SU-DHL-6 (cell line): ENCODE results near the gene PAFAH1B1.

Experiments used
- H2AFZ ChIP-seq: fragments of 200-600 bp; sonication (generic); 2 replicates; pipeline ENCODE4 v1.6.1; 2014; ENCODE audit warnings: low read depth, mild to moderate bottlenecking, moderate library complexity, mixed read lengths, antibody characterized with exemption, low read length; ENCODE audit not compliant: severe bottlenecking
- H3F3A ChIP-seq: fragments of 200-600 bp; shearing (Covaris generic); 2 replicates; pipeline ENCODE4 v1.6.0; 2016; ENCODE audit warnings: antibody characterized with exemption, mild to moderate bottlenecking; ENCODE audit not compliant: insufficient read depth
- H3K27ac ChIP-seq: fragments of 200-600 bp; sonication (generic); 2 replicates; pipeline ENCODE4 v1.5.1; 2016; ENCODE audit warnings: low read depth, mild to moderate bottlenecking, low read length, moderate library complexity, mixed read lengths
- H3K27me3 ChIP-seq: fragments of 200-600 bp; sonication (generic), shearing (Covaris generic); 2 replicates; pipeline ENCODE4 v1.6.0; 2014; ENCODE audit warnings: mild to moderate bottlenecking, low read length
- H3K36me3 ChIP-seq: fragments of 200-600 bp; sonication (generic); 2 replicates; pipeline ENCODE4 v1.6.1; 2014; ENCODE audit warnings: mild to moderate bottlenecking, low read length, mixed read lengths
- H3K4me2 ChIP-seq: fragments of 300-600, 200-600 bp; shearing (Covaris generic), sonication (generic); 2 replicates; pipeline ENCODE4 v1.6.0; 2014; ENCODE audit warnings: low read length, low read depth, mild to moderate bottlenecking; ENCODE audit not compliant: poor library complexity, severe bottlenecking
- H3K4me3 ChIP-seq: fragments of 200-600 bp; sonication (generic); 2 replicates; pipeline ENCODE4 v1.5.1; 2014; ENCODE audit warnings: antibody characterized with exemption, low read length, mild to moderate bottlenecking, mixed read lengths; ENCODE audit not compliant: insufficient read depth, poor library complexity, severe bottlenecking
- H3K79me2 ChIP-seq: fragments of 200-600 bp; sonication (generic); 2 replicates; pipeline ENCODE4 v1.6.1; 2014; ENCODE audit warnings: mild to moderate bottlenecking, low read length, moderate library complexity; ENCODE audit not compliant: insufficient read depth
- H3K9ac ChIP-seq: fragments of 200-600 bp; sonication (generic); 2 replicates; pipeline ENCODE4 v1.7.0; 2014; ENCODE audit warnings: mild to moderate bottlenecking, low read length
- H3K9me2 ChIP-seq: fragments of 200-600 bp; sonication (generic); replicated peaks from 2 replicates; pipeline ENCODE4 v1.6.1; 2014; ENCODE audit warnings: low read length; ENCODE audit not compliant: insufficient read depth
- H3K9me3 ChIP-seq: fragments of 200-600 bp; sonication (generic); 2 replicates; pipeline ENCODE4 v1.6.1; 2014; ENCODE audit warnings: low read length, mixed read lengths; ENCODE audit not compliant: insufficient read depth
- H4K20me1 ChIP-seq: fragments of 200-600 bp; sonication (generic); 2 replicates; pipeline ENCODE4 v1.6.1; 2014; ENCODE audit warnings: low read depth, mild to moderate bottlenecking, antibody characterized with exemption, low read length, moderate library complexity, mixed read lengths
- EZH2phosphoT487 ChIP-seq: fragments of 200-600 bp; sonication (generic), shearing (Covaris generic); conservative IDR thresholded peaks from 2 replicates; pipeline ENCODE4 v1.6.1; 2018; ENCODE audit warnings: mild to moderate bottlenecking, antibody characterized with exemption, low read length, moderate library complexity, mixed read lengths
- TF ChIP-seq, protein P1 (sequence below): fragments of 200-600 bp; sonication (generic); IDR thresholded peaks from one replicate; pipeline ENCODE4 v1.5.1; 2017; ENCODE audit warnings: antibody characterized with exemption, mild to moderate bottlenecking, low read length, moderate library complexity; ENCODE audit not compliant: insufficient read depth, poor library complexity, severe bottlenecking

Gene PAFAH1B1

DNA sequence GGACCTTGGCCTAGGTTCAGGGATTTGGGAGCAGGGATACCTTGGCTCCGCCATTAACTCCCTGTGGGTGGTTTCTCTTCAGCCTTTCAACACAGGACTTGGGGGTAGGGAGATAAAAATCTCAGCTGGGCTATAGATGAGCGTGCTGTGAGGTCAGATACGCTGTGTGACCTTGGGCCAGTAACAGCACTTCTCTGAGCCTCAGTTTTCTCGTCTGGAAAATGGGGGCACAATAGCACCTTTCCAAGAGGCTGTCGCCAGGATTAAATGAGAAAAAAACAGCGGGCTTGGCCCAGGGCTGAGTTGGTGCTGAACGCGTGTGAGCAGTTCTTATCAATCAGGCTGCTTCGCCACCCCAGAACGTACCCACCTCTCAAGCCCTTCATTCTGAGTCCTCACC, 138.4 kb downstream of the PAFAH1B1 start:
- Histone ChIP-seq H3F3A (no peaks in the 10 kb centered on the region), H3K4me2 (no peak overlapping the region), H3K27ac (no peak overlapping the region), H3K9ac (no peak overlapping the region), H3K36me3 (no peaks in the 10 kb centered on the region), H3K27me3 (no peaks in the 10 kb centered on the region), H3K9me3 (no peaks in the 10 kb centered on the region), H3K4me3 (no peak overlapping the region), H3K9me2 (no peaks in the 10 kb centered on the region), H2AFZ (no peak overlapping the region), H4K20me1 (no peaks in the 10 kb centered on the region), H3K79me2 (no peaks in the 10 kb centered on the region)
- no peak for TF ChIP-seq EZH2phosphoT487
- TF ChIP-seq, protein P1, sequence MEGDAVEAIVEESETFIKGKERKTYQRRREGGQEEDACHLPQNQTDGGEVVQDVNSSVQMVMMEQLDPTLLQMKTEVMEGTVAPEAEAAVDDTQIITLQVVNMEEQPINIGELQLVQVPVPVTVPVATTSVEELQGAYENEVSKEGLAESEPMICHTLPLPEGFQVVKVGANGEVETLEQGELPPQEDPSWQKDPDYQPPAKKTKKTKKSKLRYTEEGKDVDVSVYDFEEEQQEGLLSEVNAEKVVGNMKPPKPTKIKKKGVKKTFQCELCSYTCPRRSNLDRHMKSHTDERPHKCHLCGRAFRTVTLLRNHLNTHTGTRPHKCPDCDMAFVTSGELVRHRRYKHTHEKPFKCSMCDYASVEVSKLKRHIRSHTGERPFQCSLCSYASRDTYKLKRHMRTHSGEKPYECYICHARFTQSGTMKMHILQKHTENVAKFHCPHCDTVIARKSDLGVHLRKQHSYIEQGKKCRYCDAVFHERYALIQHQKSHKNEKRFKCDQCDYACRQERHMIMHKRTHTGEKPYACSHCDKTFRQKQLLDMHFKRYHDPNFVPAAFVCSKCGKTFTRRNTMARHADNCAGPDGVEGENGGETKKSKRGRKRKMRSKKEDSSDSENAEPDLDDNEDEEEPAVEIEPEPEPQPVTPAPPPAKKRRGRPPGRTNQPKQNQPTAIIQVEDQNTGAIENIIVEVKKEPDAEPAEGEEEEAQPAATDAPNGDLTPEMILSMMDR = no peak

DNA sequence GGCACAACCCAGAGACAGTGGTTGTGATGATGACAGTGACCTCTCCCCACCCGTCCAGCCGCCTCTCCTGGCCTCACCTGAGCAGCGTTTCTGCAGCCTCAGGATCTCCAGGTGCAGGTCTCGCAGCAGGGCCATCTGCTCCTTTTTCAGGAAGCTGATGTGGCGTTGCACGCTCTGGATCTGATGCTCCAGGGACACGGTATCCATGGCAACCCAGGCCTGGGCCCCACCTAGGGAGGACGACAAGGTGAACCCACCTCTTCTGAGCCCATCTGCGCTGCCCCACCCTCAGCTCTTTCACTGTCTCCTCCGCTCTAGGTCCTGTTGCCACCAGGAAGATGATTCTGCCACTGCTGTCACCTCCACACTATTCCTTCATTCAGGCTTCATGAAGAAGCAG, 141.5 kb downstream of the PAFAH1B1 start:
- H3F3A ChIP-seq = no peaks in the 10 kb centered on the region
- no peak overlapping the region for H3K9ac ChIP-seq

More for the DNA sequence above, 141.5 kb downstream of the PAFAH1B1 start:
- Histone ChIP-seq H2AFZ (no peak overlapping the region), H3K4me2 (no peak overlapping the region), H3K27ac (no peak overlapping the region), H3K4me3 (no peak overlapping the region), H3K9me2 (no peaks in the 10 kb centered on the region), H3K36me3 (no peaks in the 10 kb centered on the region), H3K9me3 (no peaks in the 10 kb centered on the region), H3K79me2 (no peaks in the 10 kb centered on the region), H3K27me3 (no peaks in the 10 kb centered on the region), H4K20me1 (no peaks in the 10 kb centered on the region)
- TF ChIP-seq, protein P1 = no peak
- TF ChIP-seq EZH2phosphoT487 = no peak
